Brain microvascular endothelial cell (primary cell): ENCODE measurements around the gene EFHC1.

Experiments used
- DNase-seq: peaks from one replicate; pipeline ENCODE4 v3.0.0-alpha.2; 2020
- H3K27ac ChIP-seq: fragments of 250-450 bp; sonication (Bioruptor Pico); 2 replicates; pipeline ENCODE4 v1.5.1; 2020; ENCODE audit warnings: mild to moderate bottlenecking, moderate library complexity
- H3K27me3 ChIP-seq: fragments of 250-450 bp; sonication (Bioruptor Pico); replicated peaks from 2 replicates; pipeline ENCODE4 v1.5.1; 2020; ENCODE audit warnings: mild to moderate bottlenecking
- H3K36me3 ChIP-seq: fragments of 250-450 bp; sonication (Bioruptor Pico); replicated peaks from 2 replicates; pipeline ENCODE4 v1.5.1; 2020; ENCODE audit warnings: mild to moderate bottlenecking
- H3K4me3 ChIP-seq: 2 replicates; pipeline ENCODE4 v1.5.1; 2011; ENCODE audit warnings: low read depth, mild to moderate bottlenecking, control low read depth, low read length, moderate library complexity
- CTCF ChIP-seq: IDR thresholded peaks from 2 replicates; pipeline ENCODE4 v1.5.1; 2011; ENCODE audit warnings: low read depth, mild to moderate bottlenecking, moderate library complexity, low read length, control low read depth, inconsistent platforms; ENCODE audit errors: missing control alignments
- in situ Hi-C: cut with HindIII; loops from 2 replicates; pipeline ENCODE4 v1.10.0; 2017; ENCODE audit warnings: low sequenced_read_pairs, low pct_ligation_motif_present

The EFHC1 gene

GRCh38 chr6:52419809-52420667, at the start of gene EFHC1:
EFHC1 (plus strand) TSS chr6:52420342; CDS start chr6:52420411, 69 bp downstream.
- in situ Hi-C loops = loop anchor here (25.0 kb wide), 1 partner anchor 242 kb away; the partner anchor contains the start of gene TMEM14A
- peak within 1 kb of the TSS; percentile 88 for H3K27ac ChIP-seq
- peak; percentile 98 for DNase-seq
- H3K27me3 ChIP-seq = no peaks in the 10 kb centered on the region
- no peak for TF ChIP-seq CTCF
- peak within 1 kb of the TSS; percentile 85 for H3K4me3 ChIP-seq
- H3K36me3 ChIP-seq = no peaks in the 10 kb centered on the region

GRCh38 chr6:52371656-52372191, 48.4 kb upstream of the EFHC1 start:
- Histone ChIP-seq H3K27ac (no peak overlapping the region), H3K36me3 (no peaks in the 10 kb centered on the region), H3K27me3 (no peaks in the 10 kb centered on the region), H3K4me3 (no peak overlapping the region)
- in situ Hi-C loops = no loop called here
- DNase-seq = no peak
- TF ChIP-seq CTCF = no peak

- Histone ChIP-seq H3K27ac (no peak overlapping the region), H3K4me3 (no peak overlapping the region), H3K36me3 (no peaks in the 10 kb centered on the region), H3K27me3 (no peaks in the 10 kb centered on the region)
- no peak for DNase-seq
- no peak for TF ChIP-seq CTCF
- in situ Hi-C loops = no loop called here
These were observed 46.9 kb upstream of the EFHC1 start for GRCh38 chr6:52373151-52373690.

- no peak overlapping the region for H3K27ac ChIP-seq
- no peaks in the 10 kb centered on the region for H3K36me3 ChIP-seq
- in situ Hi-C loops = no loop called here
- TF ChIP-seq CTCF = no peak
- no peak for DNase-seq
- H3K27me3 ChIP-seq = no peaks in the 10 kb centered on the region
- no peak overlapping the region for H3K4me3 ChIP-seq
These were observed 45.9 kb upstream of the EFHC1 start for GRCh38 chr6:52374247-52374646.

GRCh38 chr6:52375780-52376556, 44.2 kb upstream of the EFHC1 start:
- Histone ChIP-seq H3K4me3 (no peak overlapping the region), H3K27ac (no peak overlapping the region), H3K36me3 (no peaks in the 10 kb centered on the region), H3K27me3 (no peaks in the 10 kb centered on the region)
- DNase-seq = no peak
- no peak for TF ChIP-seq CTCF
- in situ Hi-C loops = loop anchor here (25.0 kb wide), 1 partner anchor 89 kb away; the partner anchor contains the start of gene MCM3
